ENCODE measurements around the gene BRSK2.
"Not testable (repeated sequence)": the region's sequence is repeated elsewhere in the genome, so short reads cannot be mapped to it uniquely, and the experiment has no call there.

The BRSK2 gene

GRCh38 chr11:1506981-1507380 lies 117.2 kb downstream of the BRSK2 start:
- H3K9me3 Mint-ChIP-seq: no peaks in the 10 kb centered on the region
- H3K4me1 Mint-ChIP-seq: peaks cover 62% of the 10 kb centered on the region
- H3K27ac Mint-ChIP-seq: peak overlapping the region in 1 of 2 donors; percentile 93
- ATAC-seq (no peak), DNase-seq (no peak)
- H3K4me3 Mint-ChIP-seq: no peak overlapping the region
- no peaks in the 10 kb centered on the region for H3K27me3 Mint-ChIP-seq

DNA sequence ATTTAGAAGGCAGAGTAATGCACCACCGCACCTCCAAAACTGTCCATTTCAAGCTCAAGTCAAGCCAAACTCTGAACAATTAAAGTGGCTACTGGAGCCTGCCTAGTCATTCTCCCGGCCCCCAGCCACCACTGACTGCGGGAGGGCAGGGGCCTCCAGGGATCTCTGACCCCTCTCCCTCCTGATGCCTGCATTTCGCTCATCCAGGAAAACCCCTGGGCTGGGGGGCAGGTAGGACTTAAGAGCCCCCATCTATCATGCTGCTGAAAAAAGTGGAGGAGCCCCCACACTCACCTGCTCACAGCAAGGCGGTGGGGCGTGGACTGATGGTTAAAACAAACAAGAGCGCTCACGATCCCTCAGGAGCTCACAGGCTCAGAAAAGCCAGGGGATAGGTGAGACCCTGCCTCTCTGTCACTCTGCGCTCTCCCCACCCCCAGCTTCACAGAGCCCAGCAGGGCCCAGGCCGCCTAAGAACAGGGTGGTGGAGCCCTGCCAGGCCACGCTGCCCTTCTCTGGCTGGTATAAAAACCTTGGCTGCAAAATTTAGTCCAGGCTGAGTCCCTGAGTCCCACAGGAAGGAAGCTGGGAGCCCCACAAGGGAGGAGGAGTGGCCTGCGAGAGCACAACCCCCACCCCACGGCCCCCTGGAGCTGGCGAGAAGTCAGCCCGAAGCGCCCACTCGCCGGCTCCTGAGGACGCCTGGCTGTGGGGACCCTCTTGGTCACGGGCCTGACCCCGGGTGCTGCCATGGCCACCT lies 117.8 kb downstream of the BRSK2 start:
- peak overlapping the region in 1 of 2 donors; percentile 89 for H3K27ac Mint-ChIP-seq
- H3K4me1 Mint-ChIP-seq: peaks cover 61% of the 10 kb centered on the region
- DNase-seq (no peak), ATAC-seq (no peak)
- no peaks in the 10 kb centered on the region for H3K27me3 Mint-ChIP-seq
- H3K4me3 Mint-ChIP-seq: no peak overlapping the region
- no peaks in the 10 kb centered on the region for H3K9me3 Mint-ChIP-seq

- no peaks in the 10 kb centered on the region for H3K9me3 Mint-ChIP-seq
- no peak overlapping the region for H3K4me3 Mint-ChIP-seq
- no peak overlapping the region for H3K27ac Mint-ChIP-seq
- H3K27me3 Mint-ChIP-seq: no peaks in the 10 kb centered on the region
- peaks cover 58% of the 10 kb centered on the region for H3K4me1 Mint-ChIP-seq
- ATAC-seq (peak; percentile 16), DNase-seq (no peak)
Measured at GRCh38 chr11:1508491-1508891, 118.8 kb downstream of the BRSK2 start.

DNA sequence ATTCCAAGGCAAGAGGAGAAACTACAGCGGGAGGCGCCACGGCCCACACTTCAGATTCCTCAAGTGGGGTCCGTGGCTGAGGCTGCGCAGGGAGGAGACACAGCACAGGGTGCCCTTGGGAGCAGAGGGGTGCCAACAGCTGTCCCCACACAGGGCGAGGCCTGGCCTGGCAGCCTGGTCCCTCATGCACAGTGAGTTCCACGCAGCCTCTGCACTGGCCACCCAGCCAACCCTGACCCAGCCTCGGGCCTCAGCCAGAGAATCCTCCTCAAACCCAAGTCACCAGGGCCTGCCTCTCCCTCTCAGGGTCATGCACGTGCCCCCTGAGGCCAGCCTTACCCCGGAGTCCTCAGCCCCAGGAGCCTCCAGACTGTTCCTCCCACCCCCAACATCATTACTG lies 119.3 kb downstream of the BRSK2 start:
- ATAC-seq: no peak
- Mint-ChIP-seq H3K27me3 (no peaks in the 10 kb centered on the region), H3K27ac (no peak overlapping the region), H3K4me1 (peaks cover 58% of the 10 kb centered on the region), H3K9me3 (no peaks in the 10 kb centered on the region), H3K4me3 (no peak overlapping the region)
- DNase-seq: no peak

GRCh38 chr11:1509626-1510255 lies 120.0 kb downstream of the BRSK2 start:
- DNase-seq: no peak
- H3K27me3 Mint-ChIP-seq: no peaks in the 10 kb centered on the region
- H3K4me1 Mint-ChIP-seq: peaks cover 64% of the 10 kb centered on the region
- no peak overlapping the region for H3K4me3 Mint-ChIP-seq
- no peaks in the 10 kb centered on the region for H3K9me3 Mint-ChIP-seq
- no peak for ATAC-seq
- H3K27ac Mint-ChIP-seq: peak overlapping the region in 1 of 2 donors; percentile 65

DNA sequence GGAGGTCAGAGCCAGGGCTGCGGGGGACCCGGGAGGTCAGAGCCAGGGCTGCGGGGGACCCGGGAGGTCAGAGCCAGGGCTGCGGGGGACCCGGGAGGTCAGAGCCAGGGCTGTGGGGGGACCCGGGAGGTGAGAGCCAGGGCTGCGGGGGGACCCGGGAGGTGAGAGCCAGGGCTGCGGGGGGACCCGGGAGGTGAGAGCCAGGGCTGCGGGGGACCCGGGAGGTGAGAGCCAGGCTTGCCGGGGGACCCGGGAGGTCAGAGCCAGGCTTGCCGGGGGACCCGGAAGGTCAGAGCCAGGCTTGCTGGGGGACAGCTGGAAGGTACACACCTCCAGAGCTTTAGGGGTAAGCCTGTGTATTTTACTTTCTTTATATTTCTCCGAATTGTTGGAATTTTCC lies 120.6 kb downstream of the BRSK2 start:
- peaks cover 70% of the 10 kb centered on the region for H3K4me1 Mint-ChIP-seq
- H3K27ac Mint-ChIP-seq, H3K4me3 Mint-ChIP-seq, ATAC-seq, H3K27me3 Mint-ChIP-seq, H3K9me3 Mint-ChIP-seq, DNase-seq: not testable (repeated sequence)

- DNase-seq (no peak), ATAC-seq (no peak)
- Mint-ChIP-seq H3K4me1 (peaks cover 75% of the 10 kb centered on the region), H3K9me3 (no peaks in the 10 kb centered on the region), H3K27ac (no peak overlapping the region), H3K27me3 (no peaks in the 10 kb centered on the region), H3K4me3 (no peak overlapping the region)
Measured at GRCh38 chr11:1510928-1511327, 121.2 kb downstream of the BRSK2 start.

GRCh38 chr11:1511937-1512496 lies 122.3 kb downstream of the BRSK2 start:
- ATAC-seq (no peak), DNase-seq (no peak)
- peaks cover 75% of the 10 kb centered on the region for H3K4me1 Mint-ChIP-seq
- no peaks in the 10 kb centered on the region for H3K9me3 Mint-ChIP-seq
- no peak overlapping the region for H3K27ac Mint-ChIP-seq
- no peaks in the 10 kb centered on the region for H3K27me3 Mint-ChIP-seq
- no peak overlapping the region for H3K4me3 Mint-ChIP-seq

Measured in stimulated activated naive CD8-positive, alpha-beta T cell treated with anti-CD3 and anti-CD28 coated beads, Interleukin-15, amount 100 ng/mL, for 72 hours (primary cell).